Dedifferentiated amniotic fluid mesenchymal stem cell (primary cell): ENCODE measurements around the gene NOC4L.
"Not testable (repeated sequence)": the region's sequence is repeated elsewhere in the genome, so short reads cannot be mapped to it uniquely, and the experiment has no call there.

Source experiments
- DNase-seq: peaks from one replicate; pipeline ENCODE4 v3.0.0-alpha.2; 2016; ENCODE audit errors: extremely low spot score

NOC4L gene

DNA sequence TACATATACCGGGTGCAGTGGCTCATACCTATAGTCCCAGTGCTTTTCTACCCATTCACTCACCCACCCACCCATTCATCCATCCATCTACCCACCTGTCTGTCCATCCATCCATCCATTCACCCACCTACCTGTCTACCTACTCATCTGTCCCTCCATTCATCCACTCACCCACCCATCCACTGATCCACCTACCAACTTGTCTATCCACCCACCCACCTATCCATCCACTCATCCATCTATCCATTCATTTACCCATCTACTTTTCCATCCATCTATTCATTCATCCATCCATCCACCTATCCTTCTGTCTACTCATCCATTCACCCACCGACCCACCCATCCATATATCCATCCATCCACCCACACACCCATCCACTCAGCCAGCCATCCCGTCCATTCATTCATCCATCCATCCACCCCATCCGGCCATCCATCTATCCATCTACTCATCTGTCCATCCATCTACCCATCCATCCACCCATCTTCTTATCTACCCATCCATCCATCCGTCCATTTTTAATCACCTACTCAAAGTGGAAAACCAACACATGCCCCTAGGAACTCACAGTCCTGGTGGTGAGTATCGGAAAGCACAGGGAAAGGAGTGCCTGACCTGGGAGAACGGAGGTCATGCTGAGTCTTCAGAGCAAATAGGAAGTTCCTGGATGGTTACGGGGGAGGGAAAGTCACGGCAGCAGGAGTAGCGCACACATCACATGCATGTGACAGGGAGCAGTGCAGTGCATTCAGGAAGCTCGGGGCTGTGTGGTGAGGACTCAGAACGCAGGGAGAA, 20.1 kb upstream of the NOC4L start:
- no peak for DNase-seq

GRCh38 chr12:132124766-132125425, 19.4 kb upstream of the NOC4L start:
- DNase-seq: no peak

DNA sequence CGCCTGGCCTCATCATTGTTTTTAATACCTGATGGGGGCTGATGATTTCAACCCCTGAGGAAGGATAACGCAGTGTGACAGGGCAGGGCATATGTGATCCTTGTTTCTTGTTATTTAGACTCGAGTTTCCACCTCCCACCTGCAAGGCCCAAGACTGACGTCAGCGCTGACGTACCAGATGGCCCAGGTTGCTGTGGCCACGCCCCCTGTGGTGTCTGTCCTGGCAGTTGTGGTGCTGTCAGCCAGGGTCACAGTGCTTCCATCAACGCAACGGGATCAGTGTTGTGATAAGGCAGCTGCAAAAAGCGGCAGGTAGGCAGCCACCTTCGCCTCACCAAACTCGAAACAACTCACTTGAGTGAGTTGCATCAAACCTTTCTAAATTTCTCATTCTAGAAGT, 18.5 kb upstream of the NOC4L start:
- DNase-seq: no peak

GRCh38 chr12:132127041-132127440, 17.2 kb upstream of the NOC4L start:
- no peak for DNase-seq

- DNase-seq: no peak
These were observed 15.2 kb upstream of the NOC4L start for GRCh38 chr12:132129007-132129406.

DNA sequence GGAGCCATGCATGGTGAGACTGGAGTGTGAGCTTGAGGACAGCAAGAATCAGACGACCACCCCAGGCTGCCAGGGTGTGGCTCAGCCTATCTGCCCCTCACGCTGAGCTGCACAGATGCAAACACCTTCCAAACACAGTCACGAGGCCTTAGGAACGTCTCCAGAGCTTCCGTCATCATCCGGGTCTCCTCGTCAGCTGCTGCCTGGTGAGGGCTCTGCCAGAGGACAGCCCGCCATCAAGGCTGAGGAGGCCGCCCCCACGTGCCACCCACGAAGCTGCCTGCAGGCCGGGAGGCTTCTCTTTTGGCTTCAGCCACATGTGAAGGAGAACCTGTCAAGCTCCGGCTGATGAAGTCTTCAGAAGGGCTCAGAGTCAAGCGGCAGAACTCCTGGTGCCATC, 13.6 kb upstream of the NOC4L start:
- no peak for DNase-seq

DNA sequence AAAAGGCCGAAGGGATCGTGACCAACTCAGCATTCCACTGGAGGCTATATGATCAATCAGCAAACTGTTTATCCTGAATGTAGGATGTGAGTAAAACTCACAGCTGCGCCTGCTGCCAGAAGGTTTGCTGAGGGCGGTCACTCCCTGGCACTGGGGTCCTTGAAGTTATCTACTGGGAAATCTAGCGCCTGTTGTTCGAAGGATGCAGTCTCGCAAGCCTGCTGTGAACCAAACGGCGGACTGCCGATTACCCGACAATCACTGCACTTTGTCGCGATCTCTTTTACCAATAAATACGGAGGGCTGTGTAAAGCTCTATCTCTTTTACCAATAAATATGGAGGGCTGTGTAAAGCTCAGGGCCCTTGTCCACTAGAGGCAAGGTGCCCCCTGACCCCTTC, 13.0 kb upstream of the NOC4L start:
- no peak for DNase-seq

- no peak for DNase-seq
These were observed 12.3 kb upstream of the NOC4L start for GRCh38 chr12:132131952-132132351.

DNA sequence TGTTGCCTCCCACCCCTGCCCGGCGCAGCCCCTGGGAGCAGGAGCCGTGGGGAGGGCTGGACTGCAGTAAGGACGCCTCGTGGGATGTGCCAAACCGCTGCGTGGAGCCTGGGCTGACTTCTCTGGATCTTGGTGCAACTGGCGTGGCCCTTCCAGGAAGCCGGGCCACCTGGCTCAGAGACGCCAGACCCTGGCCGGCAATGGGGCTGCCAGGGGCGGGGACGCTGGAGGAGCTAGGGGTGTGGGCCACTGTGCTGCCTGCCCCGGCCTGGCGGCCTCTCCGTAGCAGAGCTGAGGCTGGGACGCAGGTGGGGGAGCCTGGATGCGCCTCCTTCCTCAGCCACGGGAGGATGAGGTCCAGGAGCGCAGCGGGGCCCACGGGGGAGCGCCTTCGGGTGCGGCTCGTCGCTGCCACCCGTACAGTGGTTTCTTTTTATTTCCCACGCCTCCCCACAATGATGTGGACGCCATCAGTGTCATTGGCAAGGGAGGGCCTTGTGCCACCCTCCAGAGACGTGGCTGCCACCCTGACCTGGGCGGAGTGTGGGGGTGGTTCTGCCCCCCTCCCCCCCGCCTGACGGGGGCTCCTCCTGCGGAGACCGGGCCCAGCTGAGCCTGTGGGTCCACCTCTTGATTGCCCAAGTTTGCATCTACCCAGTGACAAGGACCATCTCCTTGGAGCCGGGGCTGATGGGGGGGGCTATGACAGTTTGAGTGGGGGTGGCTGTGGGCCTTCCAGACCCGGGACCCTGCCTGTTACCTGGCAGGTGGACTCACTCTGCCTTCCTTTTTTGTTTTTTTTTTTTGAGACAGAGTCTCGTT, 11.4 kb upstream of the NOC4L start:
- no peak for DNase-seq

DNA sequence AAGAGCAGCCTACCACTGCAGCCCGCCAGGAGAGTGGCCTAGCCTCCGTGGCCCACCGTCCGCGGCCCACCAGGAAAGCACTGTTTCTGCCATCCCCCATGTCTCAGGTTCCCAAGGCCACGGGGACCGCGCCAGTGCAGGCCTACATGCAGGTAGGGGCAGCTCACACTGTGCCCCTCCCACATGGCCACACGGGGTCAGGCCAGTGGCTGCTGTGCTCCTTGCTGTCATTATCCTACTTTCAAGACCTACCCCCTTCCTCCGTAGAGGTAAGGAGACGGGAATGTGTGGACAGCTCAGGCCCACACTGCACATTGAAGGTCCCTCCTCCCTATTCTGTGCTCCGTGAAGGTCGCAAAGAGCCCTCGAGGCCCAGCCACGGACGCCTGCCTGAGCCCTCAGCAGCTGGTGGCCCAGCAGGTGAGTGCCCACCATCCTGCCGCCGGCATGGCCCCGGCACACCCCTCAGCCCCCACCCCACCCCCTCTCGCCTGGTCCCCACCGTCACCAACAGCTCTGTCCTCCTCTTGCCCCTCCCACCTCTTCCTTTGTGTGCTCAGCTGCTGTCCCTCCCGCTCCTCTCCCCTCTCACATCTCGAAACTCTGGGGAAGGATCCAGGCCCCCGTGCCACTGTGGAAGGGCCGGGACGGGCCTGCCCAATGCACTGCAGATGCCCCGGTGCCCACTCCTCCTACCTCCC, 10.2 kb upstream of the NOC4L start:
- no peak for DNase-seq

DNA sequence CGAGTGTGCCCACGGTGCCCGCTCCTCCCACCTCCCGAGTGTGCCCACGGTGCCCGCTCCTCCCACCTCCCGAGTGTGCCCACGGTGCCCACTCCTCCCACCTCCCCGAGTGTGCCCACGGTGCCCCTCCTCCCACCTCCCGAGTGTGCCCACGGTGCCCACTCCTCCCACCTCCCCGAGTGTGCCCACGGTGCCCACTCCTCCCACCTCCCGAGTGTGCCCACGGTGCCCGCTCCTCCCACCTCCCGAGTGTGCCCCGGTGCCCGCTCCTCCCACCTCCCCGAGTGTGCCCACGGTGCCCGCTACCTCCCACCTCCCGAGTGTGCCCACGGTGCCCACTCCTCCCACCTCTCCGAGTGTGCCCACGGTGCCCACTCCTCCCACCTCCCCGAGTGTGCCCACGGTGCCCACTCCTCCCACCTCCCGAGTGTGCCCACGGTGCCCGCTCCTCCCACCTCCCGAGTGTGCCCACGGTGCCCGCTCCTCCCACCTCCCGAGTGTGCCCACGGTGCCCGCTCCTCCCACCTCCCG, 9.5 kb upstream of the NOC4L start:
- not testable (repeated sequence) for DNase-seq

- not testable (repeated sequence) for DNase-seq
These were observed 8.0 kb upstream of the NOC4L start for GRCh38 chr12:132136226-132136625.

- no peak for DNase-seq
These were observed 6.7 kb upstream of the NOC4L start for GRCh38 chr12:132137483-132138125.

DNA sequence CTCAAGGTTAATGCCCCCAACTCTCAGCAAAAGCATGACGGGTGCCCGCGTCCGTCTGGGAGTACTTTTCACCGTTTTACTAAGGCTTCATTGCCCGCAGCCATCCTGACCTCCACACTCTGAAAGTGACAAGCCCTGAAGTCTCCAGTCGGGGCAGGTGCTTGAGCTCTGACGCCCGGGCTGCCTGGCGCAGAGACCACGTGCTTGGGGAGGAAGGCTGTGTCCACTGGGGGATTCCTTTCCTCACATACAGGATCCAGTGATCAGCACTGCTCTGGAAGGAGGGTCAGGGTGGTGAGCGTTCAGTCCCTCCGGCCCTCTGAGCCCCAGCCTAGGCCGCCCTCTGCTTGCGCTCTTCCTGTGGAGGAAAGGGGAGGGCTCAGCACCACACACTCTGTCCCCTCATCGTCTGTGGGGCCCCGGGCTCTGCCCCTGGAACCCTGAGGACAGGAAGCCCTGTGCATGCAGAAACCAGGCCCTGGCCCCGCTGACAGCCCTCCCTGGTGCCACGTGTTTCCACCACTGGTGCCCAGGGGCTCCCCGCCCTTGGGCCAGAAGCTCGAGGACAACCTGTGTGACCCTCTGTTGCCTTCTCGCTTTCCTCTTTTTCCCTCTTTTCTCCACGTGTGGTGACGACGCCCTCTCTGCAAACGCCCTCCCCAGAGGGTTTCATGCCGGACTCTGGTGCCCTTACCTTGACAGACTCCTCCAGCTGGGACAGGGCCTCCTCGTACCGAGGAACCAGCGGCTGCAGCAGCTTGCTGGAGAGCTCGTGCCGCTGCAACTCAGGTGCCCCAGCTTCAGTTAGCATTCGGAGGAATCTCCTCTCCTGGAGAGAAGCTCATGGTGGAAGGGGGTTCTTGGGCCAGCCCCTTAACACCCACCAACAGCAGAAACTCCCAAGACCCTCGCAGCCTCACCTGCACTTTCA, 5.1 kb upstream of the NOC4L start:
- DNase-seq: no peak

- DNase-seq: no peak
These were observed 4.3 kb upstream of the NOC4L start for GRCh38 chr12:132139912-132140311.

GRCh38 chr12:132140501-132140900, 3.8 kb upstream of the NOC4L start:
- DNase-seq: no peak

GRCh38 chr12:132140918-132141841, 3.1 kb upstream of the NOC4L start:
- no peak for DNase-seq

- DNase-seq: no peak
These were observed 2.1 kb upstream of the NOC4L start for GRCh38 chr12:132141976-132142678.
